Panc1 (cell line): ENCODE data around the gene TGM4.

Source experiments
- CTCF ChIP-seq: fragments of 450-650 bp; IDR thresholded peaks from 2 replicates; pipeline ENCODE4 v1.5.1; 2017; ENCODE audit warnings: mild to moderate bottlenecking
- POLR2AphosphoS5 ChIP-seq: IDR thresholded peaks from 2 replicates; pipeline ENCODE4 v1.6.1; 2012; ENCODE audit warnings: mild to moderate bottlenecking, low read depth, low read length, moderate library complexity

GRCh38 chr3:44845528-44846520, 28.6 kb upstream of the TGM4 start:
- TF ChIP-seq CTCF (no peak), POLR2AphosphoS5 (no peak)
